GM12801 (cell line): Measurements from ENCODE around the gene UBE2R2.

Experiments used
- TF ChIP-seq, protein P1 (sequence below): IDR thresholded peaks from one replicate; pipeline ENCODE4 v1.5.1; 2011; ENCODE audit warnings: control low read depth; ENCODE audit not compliant: insufficient read length; ENCODE audit errors: extremely low read depth

Gene UBE2R2

DNA sequence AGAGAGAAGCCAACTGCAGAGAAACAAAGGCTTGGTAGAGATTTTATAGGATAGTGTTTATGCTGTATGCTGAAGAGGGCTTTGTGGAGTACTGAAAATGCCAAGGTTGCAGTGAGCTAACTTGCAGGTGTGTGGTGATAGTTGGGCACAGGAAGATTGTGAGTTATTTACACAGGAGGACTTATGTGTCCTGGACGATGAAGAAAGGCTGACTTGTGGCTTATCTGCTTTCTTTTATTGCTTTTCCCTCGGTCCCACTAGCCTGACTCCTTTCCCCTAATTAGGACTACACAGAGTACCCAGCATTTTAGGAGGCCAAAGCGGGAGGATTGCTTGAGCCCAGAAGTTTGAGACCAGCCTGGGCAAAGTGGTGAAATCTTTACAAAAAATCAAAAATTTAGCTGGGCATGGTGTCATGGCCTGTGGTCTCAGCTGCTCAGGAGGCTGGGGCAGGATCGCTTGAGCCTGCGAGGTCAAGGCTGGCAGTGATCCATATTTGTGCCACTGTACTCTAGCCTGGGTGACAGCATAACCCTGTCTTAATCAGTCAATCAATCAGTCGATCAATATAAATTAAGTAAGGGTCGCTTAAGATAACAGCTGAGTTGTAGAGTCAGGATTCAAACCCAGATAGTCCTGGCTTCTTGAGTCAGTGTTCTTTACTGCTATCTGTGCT is 61.9 kb downstream of the UBE2R2 start:
- TF ChIP-seq, protein P1, sequence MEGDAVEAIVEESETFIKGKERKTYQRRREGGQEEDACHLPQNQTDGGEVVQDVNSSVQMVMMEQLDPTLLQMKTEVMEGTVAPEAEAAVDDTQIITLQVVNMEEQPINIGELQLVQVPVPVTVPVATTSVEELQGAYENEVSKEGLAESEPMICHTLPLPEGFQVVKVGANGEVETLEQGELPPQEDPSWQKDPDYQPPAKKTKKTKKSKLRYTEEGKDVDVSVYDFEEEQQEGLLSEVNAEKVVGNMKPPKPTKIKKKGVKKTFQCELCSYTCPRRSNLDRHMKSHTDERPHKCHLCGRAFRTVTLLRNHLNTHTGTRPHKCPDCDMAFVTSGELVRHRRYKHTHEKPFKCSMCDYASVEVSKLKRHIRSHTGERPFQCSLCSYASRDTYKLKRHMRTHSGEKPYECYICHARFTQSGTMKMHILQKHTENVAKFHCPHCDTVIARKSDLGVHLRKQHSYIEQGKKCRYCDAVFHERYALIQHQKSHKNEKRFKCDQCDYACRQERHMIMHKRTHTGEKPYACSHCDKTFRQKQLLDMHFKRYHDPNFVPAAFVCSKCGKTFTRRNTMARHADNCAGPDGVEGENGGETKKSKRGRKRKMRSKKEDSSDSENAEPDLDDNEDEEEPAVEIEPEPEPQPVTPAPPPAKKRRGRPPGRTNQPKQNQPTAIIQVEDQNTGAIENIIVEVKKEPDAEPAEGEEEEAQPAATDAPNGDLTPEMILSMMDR, result no peak

DNA sequence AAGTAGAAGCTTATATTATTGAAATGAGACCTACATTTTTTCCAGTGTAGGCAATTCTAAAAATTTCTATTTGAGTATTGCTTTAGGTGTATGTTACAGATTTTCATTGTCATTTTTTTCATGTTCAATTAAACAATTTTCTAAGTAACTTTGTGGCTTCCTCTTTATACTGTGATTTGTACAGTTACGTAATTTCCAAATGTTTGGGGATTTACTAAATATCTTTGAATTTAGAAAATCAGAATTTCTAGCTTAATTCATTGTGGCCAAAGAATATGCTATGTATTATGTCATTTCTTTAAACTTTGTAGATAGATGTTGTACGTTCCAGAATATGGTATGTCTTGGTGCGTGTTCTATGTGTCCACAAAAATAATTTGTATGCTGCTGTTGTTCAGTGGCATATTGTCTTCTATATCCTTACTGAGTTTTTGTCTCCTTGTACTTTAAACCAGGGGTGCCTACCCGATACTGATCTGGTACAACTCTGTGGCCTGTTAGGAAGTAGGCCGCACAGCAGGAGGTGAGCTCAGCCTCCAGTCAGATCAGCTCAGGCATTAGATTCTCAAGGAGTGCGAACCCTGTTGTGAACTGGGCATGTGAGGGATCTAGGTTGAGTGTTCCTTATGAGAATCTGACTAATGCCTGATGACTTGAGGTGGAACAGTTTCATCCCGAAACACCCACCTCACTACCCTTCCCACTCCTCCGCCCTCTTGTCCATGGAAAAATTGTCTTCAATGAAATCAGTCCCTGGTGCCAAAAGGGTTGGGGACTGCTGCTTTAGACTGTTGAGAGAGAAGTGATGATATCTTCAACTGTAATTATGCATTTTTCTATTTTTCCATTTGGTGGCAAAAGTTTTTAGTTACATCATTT is 63.5 kb downstream of the UBE2R2 start:
- TF ChIP-seq, protein P1, result no peak

DNA sequence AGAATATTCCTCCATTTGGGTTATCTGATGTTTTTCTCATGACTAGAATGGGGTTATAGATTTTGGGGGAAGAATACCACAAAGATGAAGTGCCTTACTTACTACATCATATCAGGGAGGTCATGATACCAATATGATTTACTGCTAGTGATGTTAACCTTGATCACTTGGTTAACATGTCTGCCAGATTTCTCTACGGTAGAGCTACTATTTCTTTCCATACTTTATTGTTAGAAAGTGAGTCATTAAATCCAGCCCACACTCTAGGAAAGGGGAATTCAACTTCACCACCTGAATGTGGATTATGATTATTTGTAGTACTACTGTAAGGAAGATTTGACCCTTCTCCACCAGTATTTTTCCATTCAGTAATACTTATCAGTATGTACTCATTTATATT is 64.7 kb downstream of the UBE2R2 start:
- TF ChIP-seq, protein P1, result no peak

DNA sequence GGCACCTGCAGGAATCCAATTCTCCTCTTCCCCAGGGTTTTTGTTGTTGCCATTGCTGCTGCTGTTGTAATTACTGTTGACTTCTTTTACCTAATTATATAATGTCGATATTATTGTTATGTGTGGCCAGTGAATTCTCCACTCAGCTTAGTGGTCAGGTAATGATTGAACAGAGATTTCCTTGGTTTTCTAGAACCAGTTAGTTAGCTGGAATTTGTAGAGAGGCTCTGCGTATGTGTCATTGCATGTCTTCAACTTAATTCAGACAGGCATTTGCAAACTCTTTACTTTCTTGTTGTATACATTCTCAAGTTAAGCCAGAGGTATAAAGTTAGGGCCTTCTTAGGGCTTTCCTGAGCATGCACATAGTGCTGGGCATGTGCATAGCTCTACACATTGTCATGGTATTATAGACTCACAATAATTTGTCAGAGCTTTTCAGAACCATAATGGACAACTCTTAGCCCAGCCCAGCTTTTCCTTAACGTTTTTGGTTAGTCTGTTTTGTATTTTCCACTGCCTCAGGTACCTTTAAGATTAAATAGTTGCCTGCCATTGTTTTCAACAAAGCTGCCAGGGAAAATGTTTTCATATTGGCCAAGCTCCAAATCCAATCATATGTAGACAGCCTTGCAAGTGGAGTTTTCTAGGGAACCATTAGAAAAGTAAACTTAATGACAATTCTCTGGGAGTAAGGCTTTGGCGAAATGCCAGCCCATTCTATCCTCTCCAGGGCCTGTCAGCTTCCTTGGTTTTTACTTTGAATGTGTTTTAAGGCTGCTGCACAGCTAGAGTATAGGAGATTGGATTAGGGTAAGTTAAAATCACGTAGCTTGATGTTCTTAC is 68.1 kb downstream of the UBE2R2 start:
- TF ChIP-seq, protein P1, result no peak

DNA sequence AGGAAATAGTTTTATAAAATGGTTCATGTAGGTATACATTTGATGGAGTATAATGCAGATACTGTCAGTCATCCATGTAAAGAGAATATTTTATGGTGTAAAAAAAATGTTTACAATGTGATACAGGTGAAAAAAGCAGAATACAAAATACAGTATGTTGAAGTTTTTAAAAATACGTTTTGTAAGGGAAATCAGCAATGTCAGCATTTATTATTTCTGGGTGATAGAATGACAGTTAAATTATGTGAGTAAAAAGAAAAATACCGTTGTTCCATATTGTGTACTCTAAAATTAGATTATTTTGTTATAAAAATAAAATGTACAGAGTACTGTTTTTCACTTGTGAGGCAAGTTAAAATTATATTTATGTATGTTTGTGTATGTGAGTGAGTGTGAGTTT is 69.0 kb downstream of the UBE2R2 start:
- TF ChIP-seq, protein P1, result no peak

DNA sequence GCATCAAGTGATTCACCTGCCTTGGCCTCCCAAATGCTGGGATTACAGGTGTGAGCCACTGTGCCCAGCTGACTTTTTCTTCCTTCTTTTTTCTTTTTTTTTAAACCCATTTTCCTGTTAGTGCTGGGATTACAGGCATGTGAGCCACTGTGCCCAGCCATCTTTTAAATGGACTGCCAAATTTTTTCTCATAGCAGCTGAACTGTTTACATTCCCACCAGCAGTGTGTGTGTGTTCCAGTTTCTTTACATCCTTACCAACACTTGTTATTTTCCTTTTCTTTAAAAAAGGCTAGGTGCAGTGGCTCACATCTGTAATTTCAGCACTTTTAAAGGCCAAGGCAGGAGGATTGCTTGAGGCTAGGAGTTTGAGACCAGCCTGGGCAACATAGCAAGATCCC is 76.9 kb downstream of the UBE2R2 start:
- TF ChIP-seq, protein P1, result no peak

DNA sequence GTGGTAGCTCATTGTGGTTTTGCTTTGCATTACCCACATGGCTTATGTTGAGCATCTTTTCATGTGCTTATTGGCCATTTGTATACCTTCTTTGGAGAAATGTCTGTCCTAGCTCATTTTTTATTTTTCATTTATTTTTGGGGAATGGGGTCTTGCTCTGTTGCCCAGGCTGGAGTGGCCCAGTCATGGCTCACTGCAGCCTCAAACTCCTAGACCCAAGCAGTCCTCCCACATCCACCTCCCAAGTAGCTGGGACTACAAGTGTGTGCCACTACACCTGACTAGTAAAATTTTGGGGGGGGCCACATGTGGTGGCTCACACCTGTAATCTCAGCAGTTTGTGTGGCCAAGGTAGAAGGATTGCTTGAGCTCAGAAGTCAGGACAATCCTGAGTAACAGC is 77.4 kb downstream of the UBE2R2 start:
- TF ChIP-seq, protein P1, result no peak
